K562 treated with DMSO at 1 percent for 12 hours (cell line): ENCODE measurements around the gene USP9X. TPM values are rescaled to one million over a fixed set of nuclear protein-coding genes. Genes with fewer than 3 reads are reported as not detected.

Experiments
- total RNA-seq: library from RNA; unstranded; fragments of 300-600 nt; gene quantifications from 2 replicates; pipeline ENCODE4 v1.2.3, GENCODE V29; 2022; ENCODE audit not compliant: insufficient read depth

USP9X gene, protein sequence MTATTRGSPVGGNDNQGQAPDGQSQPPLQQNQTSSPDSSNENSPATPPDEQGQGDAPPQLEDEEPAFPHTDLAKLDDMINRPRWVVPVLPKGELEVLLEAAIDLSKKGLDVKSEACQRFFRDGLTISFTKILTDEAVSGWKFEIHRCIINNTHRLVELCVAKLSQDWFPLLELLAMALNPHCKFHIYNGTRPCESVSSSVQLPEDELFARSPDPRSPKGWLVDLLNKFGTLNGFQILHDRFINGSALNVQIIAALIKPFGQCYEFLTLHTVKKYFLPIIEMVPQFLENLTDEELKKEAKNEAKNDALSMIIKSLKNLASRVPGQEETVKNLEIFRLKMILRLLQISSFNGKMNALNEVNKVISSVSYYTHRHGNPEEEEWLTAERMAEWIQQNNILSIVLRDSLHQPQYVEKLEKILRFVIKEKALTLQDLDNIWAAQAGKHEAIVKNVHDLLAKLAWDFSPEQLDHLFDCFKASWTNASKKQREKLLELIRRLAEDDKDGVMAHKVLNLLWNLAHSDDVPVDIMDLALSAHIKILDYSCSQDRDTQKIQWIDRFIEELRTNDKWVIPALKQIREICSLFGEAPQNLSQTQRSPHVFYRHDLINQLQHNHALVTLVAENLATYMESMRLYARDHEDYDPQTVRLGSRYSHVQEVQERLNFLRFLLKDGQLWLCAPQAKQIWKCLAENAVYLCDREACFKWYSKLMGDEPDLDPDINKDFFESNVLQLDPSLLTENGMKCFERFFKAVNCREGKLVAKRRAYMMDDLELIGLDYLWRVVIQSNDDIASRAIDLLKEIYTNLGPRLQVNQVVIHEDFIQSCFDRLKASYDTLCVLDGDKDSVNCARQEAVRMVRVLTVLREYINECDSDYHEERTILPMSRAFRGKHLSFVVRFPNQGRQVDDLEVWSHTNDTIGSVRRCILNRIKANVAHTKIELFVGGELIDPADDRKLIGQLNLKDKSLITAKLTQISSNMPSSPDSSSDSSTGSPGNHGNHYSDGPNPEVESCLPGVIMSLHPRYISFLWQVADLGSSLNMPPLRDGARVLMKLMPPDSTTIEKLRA (N-terminal part only)
- 5.7 and 34.4 TPM in 2 replicates for total RNA-seq

DNA sequence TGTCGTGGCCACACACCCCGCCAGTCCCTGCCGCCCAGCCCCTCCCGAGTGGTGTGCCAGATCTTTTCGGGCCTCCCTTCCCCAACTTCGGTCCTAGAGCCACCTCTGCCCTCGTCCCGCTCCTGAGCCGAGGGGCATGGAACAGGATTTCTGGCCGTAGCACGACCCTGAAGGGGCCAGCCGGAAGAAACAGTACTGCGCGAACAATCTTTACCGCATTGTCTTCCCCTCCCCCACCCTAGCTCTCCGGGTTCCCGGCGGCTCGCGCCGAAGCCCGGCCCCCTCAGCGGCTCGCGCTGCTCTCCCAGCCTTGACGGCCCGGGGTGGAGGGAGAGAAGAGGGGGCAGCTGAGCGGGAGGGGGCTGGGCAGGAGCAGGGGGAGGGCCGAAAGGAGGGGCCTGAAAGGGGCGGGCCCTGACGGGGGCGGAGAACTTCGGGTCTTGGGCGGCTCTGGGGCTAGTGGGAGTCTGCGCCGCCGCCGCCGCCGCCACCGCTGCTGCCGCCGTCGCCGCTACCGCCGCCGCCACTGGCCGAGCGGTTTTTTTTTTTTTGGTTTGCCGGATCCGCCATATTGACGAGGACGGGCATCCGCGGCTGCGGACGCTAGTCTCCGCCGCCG lies at the start of gene USP9X:
Gene USP9X, plus strand, starts transcription at position 553 of the 619 bp plus-strand sequence. CDS start 38,184 bp downstream, outside the sequence.

Other genes with a start within 250 kb of the USP9X start
- 34.0 and 122 TPM in 2 replicates for gene DDX3X, start 248.7 kb downstream of the USP9X start, total RNA-seq